Esophagus squamous epithelium (tissue), 5 donors: Measurements from ENCODE around the gene UMOD. TPM values are rescaled to one million over a fixed set of nuclear protein-coding genes. Genes with fewer than 3 reads are reported as not detected.
"Not testable (repeated sequence)": the region's sequence is repeated elsewhere in the genome, so short reads cannot be mapped to it uniquely, and the experiment has no call there.

Experiments used
- DNase-seq: peaks from one replicate; lab custom pipeline; 2025; lab: John Stamatoyannopoulos, UW
- H3K27ac ChIP-seq, 4 donors: fragments of 200-600 bp; sonication (generic); one replicate each; pipeline ENCODE4 v1.5.1; 2016 to 2019; ENCODE audit warnings: mild to moderate bottlenecking in 1 of 4
- H3K27me3 ChIP-seq, 4 donors: fragments of 200-600 bp; sonication (generic); 1 replicate in 3 of 4; 2 replicates in 1 of 4; pipeline versions ENCODE4 v1.5.1 to v1.6.0; 2017 to 2021; ENCODE audit warnings: antibody characterized with exemption in 1 of 4
- H3K36me3 ChIP-seq, 3 donors: fragments of 200-600 bp; sonication (generic); one replicate each; pipeline ENCODE4 v1.5.1; 2016 to 2019
- H3K4me1 ChIP-seq, 3 donors: fragments of 200-600 bp; sonication (generic); one replicate each; pipeline ENCODE4 v1.5.1; 2017 to 2019
- H3K4me3 ChIP-seq, 4 donors: fragments of 200-600 bp; sonication (generic); 1 replicate in 3 of 4; 2 replicates in 1 of 4; pipeline ENCODE4 v1.5.1; 2016 to 2019; ENCODE audit warnings: mild to moderate bottlenecking in 2 of 4, moderate library complexity in 1 of 4
- H3K9me3 ChIP-seq, 3 donors: fragments of 200-600 bp; sonication (generic); one replicate each; pipeline ENCODE4 v1.5.1; 2016 to 2019
- POLR2A ChIP-seq, 4 donors: fragments of 450-650 bp; IDR thresholded peaks; one replicate each; pipeline ENCODE4 v1.6.1; 2017; ENCODE audit warnings: antibody characterized with exemption in 4 of 4, mild to moderate bottlenecking in 4 of 4, moderate library complexity in 3 of 4
- WGBS, 2 donors: methylation state at CpG; one replicate each; pipeline ENCODE4 v1.1.5; 2018; 5-methylcytosine and 5-hydroxymethylcytosine counted together
- intact Hi-C: fragments of 100-400 bp; cut with DNase I; formaldehyde crosslinking; loops from one replicate; pipeline ENCODE4 v1.15.0; 2022
- total RNA-seq, 4 donors: library from RNA; depleted of rRNA; stranded (reverse); fragments of >200 nt; gene quantifications; one replicate each; pipeline ENCODE4 v1.1.0, GENCODE V29; 2016
- TF ChIP-seq, protein P1 (sequence below), 6 experiments: fragments of 450-650 bp in 4 of 6; fragments of 200-600 bp in 2 of 6; sonication (generic) in 2 of 6; IDR thresholded peaks; one replicate each; pipeline ENCODE4 v1.5.1; 2016 to 2019; ENCODE audit warnings: antibody characterized with exemption in 6 of 6, mild to moderate bottlenecking in 4 of 6, moderate library complexity in 4 of 6
- donor health status: DM: yes; HTN: yes; CAD: no.

Gene UMOD
- total RNA-seq, 4 donors from 2014 or later, result not detected

DNA sequence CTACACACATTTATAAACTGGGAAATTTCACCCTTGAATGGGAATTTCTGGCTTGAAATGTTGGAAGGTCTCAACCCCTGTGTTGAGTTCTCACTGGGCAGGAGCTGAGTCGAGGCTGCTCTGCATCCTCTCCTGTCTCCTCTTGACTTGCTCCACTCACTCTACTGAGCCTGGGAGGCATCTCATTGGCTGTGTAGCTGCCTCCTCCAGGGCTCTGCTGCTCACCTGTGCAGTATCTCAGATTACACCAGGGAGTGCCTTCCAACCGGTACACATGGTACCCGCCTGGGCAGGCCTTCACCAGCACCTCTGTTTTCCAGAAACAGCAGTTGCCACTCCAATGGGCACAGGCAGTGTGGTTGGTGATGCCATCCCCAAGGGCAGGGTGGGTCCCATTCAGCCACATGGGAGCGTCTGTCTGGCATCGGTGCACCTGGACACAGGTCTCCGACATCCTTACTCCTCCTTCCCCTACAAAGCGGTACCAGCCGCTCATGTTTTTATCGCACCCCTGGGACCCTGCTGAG lies 28.9 kb downstream of the UMOD start:
- 68 to 74% methylated on average over 8 to 9 of the region's 9 CpGs for WGBS, 2 donors
- DNase-seq, result no peak
- intact Hi-C loops, result no loop called here
- Histone ChIP-seq H3K27ac (no peak overlapping the region), H3K27me3 (peaks cover 0 to 20% (median 0%) of the 10 kb centered on the region in 4 donors), H3K4me1 (no peaks in the 10 kb centered on the region), H3K4me3 (no peak overlapping the region), H3K9me3 (no peaks in the 10 kb centered on the region), H3K36me3 (no peaks in the 10 kb centered on the region)
- TF ChIP-seq POLR2A (IDR thresholded peaks at IDR 0.05), result no peak
- TF ChIP-seq, protein P1, sequence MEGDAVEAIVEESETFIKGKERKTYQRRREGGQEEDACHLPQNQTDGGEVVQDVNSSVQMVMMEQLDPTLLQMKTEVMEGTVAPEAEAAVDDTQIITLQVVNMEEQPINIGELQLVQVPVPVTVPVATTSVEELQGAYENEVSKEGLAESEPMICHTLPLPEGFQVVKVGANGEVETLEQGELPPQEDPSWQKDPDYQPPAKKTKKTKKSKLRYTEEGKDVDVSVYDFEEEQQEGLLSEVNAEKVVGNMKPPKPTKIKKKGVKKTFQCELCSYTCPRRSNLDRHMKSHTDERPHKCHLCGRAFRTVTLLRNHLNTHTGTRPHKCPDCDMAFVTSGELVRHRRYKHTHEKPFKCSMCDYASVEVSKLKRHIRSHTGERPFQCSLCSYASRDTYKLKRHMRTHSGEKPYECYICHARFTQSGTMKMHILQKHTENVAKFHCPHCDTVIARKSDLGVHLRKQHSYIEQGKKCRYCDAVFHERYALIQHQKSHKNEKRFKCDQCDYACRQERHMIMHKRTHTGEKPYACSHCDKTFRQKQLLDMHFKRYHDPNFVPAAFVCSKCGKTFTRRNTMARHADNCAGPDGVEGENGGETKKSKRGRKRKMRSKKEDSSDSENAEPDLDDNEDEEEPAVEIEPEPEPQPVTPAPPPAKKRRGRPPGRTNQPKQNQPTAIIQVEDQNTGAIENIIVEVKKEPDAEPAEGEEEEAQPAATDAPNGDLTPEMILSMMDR (IDR thresholded peaks at IDR 0.05), result no peak

DNA sequence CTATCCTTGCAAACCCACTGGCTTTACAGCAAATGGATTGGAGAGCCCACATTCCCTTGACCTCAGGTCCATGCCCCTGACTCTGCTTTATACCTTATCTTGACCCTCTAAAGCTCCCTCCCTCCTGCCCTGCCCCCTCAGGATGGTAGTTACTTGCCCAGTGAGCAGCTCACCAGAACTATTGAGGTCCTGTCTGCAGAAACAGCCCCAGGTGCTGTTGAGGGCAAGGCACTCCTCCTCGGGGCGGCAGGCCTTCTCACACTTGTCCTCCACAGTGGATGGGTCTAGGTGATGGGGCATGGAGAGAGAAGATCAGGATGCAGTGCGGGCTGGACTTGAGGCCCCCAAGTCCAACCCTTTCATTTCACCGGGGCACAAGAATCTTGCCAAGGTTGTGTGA lies 29.8 kb downstream of the UMOD start:
- no peaks in the 10 kb centered on the region for H3K36me3 ChIP-seq
- H3K27ac ChIP-seq, result no peak overlapping the region
- H3K27me3 ChIP-seq, result peaks cover 0 to 20% (median 0%) of the 10 kb centered on the region in 4 donors
- H3K9me3 ChIP-seq, result no peaks in the 10 kb centered on the region
- no peak for DNase-seq
- TF ChIP-seq, protein P1 (IDR thresholded peaks at IDR 0.05), result no peak
- no peak for TF ChIP-seq POLR2A (IDR thresholded peaks at IDR 0.05)
- H3K4me1 ChIP-seq, result no peaks in the 10 kb centered on the region
- WGBS, 2 donors, result 80 to 86% methylated on average over 1 of the region's 4 CpGs
- H3K4me3 ChIP-seq, result no peak overlapping the region
- intact Hi-C loops, result no loop called here

DNA sequence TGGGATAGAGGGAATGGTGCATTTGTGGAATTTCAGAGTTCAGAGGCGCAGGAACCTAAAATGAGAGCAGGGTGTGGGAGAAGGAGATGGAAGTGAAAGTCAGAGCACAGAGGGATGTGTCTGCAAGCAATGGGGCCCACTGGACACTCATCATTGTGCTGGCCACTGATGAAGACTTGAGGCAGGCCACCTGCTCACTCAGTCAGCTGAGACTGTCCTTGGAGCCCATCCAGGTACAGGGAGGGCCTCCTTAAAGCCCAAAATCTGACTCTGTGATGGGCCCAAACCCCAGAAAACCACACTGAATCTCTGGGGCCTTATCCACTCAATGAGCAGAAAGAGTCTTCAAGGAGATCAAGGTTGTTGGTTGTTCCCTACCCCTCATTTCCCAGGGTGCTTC lies 30.8 kb downstream of the UMOD start:
- Histone ChIP-seq H3K27me3 (peaks cover 0 to 20% (median 0%) of the 10 kb centered on the region in 4 donors), H3K4me1 (no peaks in the 10 kb centered on the region), H3K4me3 (no peak overlapping the region), H3K36me3 (no peaks in the 10 kb centered on the region), H3K27ac (no peak overlapping the region), H3K9me3 (no peaks in the 10 kb centered on the region)
- intact Hi-C loops, result no loop called here
- no peak for TF ChIP-seq POLR2A (IDR thresholded peaks at IDR 0.05)
- TF ChIP-seq, protein P1 (IDR thresholded peaks at IDR 0.05), result no peak
- DNase-seq, result no peak
- 85 to 89% methylated on average over 1 of the region's 1 CpG for WGBS, 2 donors

DNA sequence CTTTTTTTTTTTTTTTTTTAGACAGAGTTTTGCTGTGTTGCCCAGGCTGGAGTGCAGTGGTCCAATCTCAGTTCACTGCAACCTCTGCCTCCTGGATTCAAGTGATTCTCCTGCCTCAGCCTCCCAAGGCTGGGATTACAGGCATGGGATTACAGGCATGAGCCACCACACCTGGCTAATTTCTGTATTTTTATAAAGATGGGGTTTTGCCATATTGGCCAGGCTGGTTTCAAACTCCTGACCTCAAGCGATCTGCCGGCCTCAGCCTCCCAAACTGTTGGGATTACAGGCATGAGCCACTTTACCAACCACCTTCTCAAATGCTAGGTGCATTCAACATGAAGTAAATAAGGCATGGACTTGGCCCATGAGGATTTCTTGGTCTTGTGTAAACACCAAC lies 31.5 kb downstream of the UMOD start:
- H3K4me1 ChIP-seq, H3K4me3 ChIP-seq, H3K9me3 ChIP-seq, H3K27ac ChIP-seq, DNase-seq, intact Hi-C loops, H3K36me3 ChIP-seq: not testable (repeated sequence)
- WGBS, 2 donors, result 100% methylated on average over 2 of the region's 2 CpGs; no CpG with 5 or more reads in 1 of the 2 donors
- H3K27me3 ChIP-seq, result peaks cover 0 to 20% (median 0%) of the 10 kb centered on the region in 4 donors

DNA sequence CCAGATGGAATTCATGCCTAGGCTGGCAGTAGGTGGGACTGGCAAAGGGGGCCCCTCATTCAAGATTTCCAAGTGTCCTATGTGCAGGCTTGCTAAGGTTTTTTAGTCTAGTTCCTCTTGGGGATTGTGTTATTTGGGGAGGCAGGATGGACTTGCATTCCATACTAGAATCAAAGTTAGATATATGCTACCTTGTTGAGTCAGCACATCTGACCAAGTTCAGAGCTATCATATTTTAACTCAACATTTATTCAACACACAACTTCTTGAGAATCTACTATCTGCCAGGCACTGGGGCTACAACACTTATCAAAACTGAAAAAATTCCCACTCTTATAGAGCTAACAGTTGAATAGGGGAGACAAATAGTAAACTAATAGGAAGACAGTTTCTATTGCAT lies 31.9 kb downstream of the UMOD start:
- H3K4me3 ChIP-seq, result no peak overlapping the region
- peaks cover 0 to 20% (median 0%) of the 10 kb centered on the region in 4 donors for H3K27me3 ChIP-seq
- no peak for TF ChIP-seq POLR2A (IDR thresholded peaks at IDR 0.05)
- TF ChIP-seq, protein P1 (IDR thresholded peaks at IDR 0.05), result no peak
- H3K27ac ChIP-seq, result no peak overlapping the region
- no peaks in the 10 kb centered on the region for H3K4me1 ChIP-seq
- DNase-seq, result no peak
- intact Hi-C loops, result no loop called here
- no peaks in the 10 kb centered on the region for H3K36me3 ChIP-seq
- H3K9me3 ChIP-seq, result no peaks in the 10 kb centered on the region

DNA sequence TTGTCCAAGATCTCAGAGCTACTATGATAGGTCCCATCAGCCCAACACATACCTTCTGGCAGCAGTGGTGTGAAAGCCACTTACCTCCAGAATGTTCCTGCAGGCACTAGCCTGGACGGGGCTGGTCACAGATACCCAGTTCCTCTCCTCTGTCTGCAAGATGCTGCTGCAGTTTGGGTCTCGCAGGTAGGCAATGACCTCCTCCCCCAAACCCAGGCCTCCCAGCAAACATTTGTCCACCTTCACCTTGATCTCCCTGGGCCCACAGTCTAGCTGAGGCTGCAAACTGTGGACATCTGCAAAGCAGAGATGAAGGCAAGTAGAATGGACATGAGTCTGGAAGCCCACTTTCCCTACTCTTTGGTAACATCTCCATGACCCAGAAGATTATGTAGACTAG lies 32.3 kb downstream of the UMOD start:
- H3K4me1 ChIP-seq, result no peaks in the 10 kb centered on the region
- H3K27ac ChIP-seq, result no peak overlapping the region
- DNase-seq, result no peak
- peaks cover 0 to 20% (median 0%) of the 10 kb centered on the region in 4 donors for H3K27me3 ChIP-seq
- WGBS, 2 donors, result 80% methylated on average over 1 of the region's 2 CpGs; no CpG with 5 or more reads in 1 of the 2 donors
- no peak overlapping the region for H3K4me3 ChIP-seq
- intact Hi-C loops, result no loop called here
- H3K36me3 ChIP-seq, result no peaks in the 10 kb centered on the region
- TF ChIP-seq, protein P1 (IDR thresholded peaks at IDR 0.05), result no peak
- no peak for TF ChIP-seq POLR2A (IDR thresholded peaks at IDR 0.05)
- no peaks in the 10 kb centered on the region for H3K9me3 ChIP-seq
